H1 (cell line): ENCODE measurements around the gene TBC1D9B. TPM values are rescaled to one million over a fixed set of nuclear protein-coding genes. Genes with fewer than 3 reads are reported as not detected.

Source experiments
- ATF3 ChIP-seq: IDR thresholded peaks from 2 replicates; pipeline ENCODE4 v1.6.1; 2011; ENCODE audit warnings: low read depth, mild to moderate bottlenecking, low read length; ENCODE audit not compliant: insufficient read depth
- EZH2 ChIP-seq: fragments of 200-600 bp; sonication (generic); IDR thresholded peaks from 2 replicates; pipeline ENCODE4 v1.7.1; 2012; ENCODE audit warnings: low read depth, mild to moderate bottlenecking, moderate library complexity, low read length, inconsistent platforms; ENCODE audit not compliant: severe bottlenecking
- KDM5A ChIP-seq: fragments of 200-600 bp; IDR thresholded peaks from 2 replicates; pipeline ENCODE4 v1.7.1; 2012; ENCODE audit warnings: mild to moderate bottlenecking, low read length, inconsistent platforms, mixed read lengths
- NANOG ChIP-seq: IDR thresholded peaks from 2 replicates; pipeline ENCODE4 v1.6.1; 2011; ENCODE audit warnings: low read length, low read depth, mild to moderate bottlenecking, inconsistent platforms; ENCODE audit not compliant: insufficient read depth, poor library complexity, severe bottlenecking
- polyA plus RNA-seq, 7 experiments: library from polyadenylated mRNA; depleted of rRNA in 3 of 7; stranded (reverse) in 5 of 7; unstranded in 2 of 7; fragments of >200 nt in 5 of 7; fragments of 200-250 nt in 2 of 7; gene quantifications; 1 replicate in 5 of 7; 2 replicates in 1 of 7; 4 replicates in 1 of 7; pipeline versions ENCODE4 v1.2.1 to v1.2.3, GENCODE V29; 2011 to 2013; ENCODE audit warnings: missing spikeins in 2 of 7, mixed read lengths in 2 of 7
- total RNA-seq: library from RNA; stranded (reverse); fragmentation: NEBNext Ultra II Directional; extraction: Animal tissue kit (Norgen Biotek cat#: 25700); gene quantifications from 2 replicates; pipeline ENCODE4 v1.2.1, GENCODE V29; 2021

TBC1D9B gene
- total and polyA plus RNA-seq, 2 of the 8 experiments (the other 6 are each of a cell fraction or from before 2014, with no cell fraction given), result 33.6 to 57.1 TPM

- no peak for TF ChIP-seq KDM5A
- TF ChIP-seq EZH2, result no peak
- TF ChIP-seq NANOG, result no peak
- TF ChIP-seq ATF3, result no peak
Measured at GRCh38 chr5:179862891-179863290, 44.8 kb downstream of the TBC1D9B start (continued).
